Peyer's patch (tissue), 4 donors: ENCODE results near the gene ITPR1. TPM values are rescaled to one million over a fixed set of nuclear protein-coding genes. Genes with fewer than 3 reads are reported as not detected.

ENCODE experiments used
- DNase-seq, 3 donors: peaks; one replicate each; pipeline ENCODE4 v3.0.0-alpha.2; 2017 to 2019
- H3K27ac ChIP-seq, 4 donors: fragments of 200-600 bp; sonication (generic); one replicate each; pipeline ENCODE4 v1.5.1; 2016 to 2019
- H3K27me3 ChIP-seq, 2 donors: fragments of 200-600 bp; sonication (generic); one replicate each; pipeline ENCODE4 v1.5.1; 2019
- H3K36me3 ChIP-seq, 3 donors: fragments of 200-600 bp; sonication (generic); one replicate each; pipeline ENCODE4 v1.5.1; 2016 to 2019
- H3K4me1 ChIP-seq, 4 donors: fragments of 200-600 bp; sonication (generic); one replicate each; pipeline ENCODE4 v1.5.1; 2016 to 2019
- H3K4me3 ChIP-seq, 4 donors: fragments of 200-600 bp; sonication (generic); 1 replicate in 3 of 4; 2 replicates in 1 of 4; pipeline ENCODE4 v1.5.1; 2016 to 2019; ENCODE audit warnings: mild to moderate bottlenecking in 1 of 4
- H3K9me3 ChIP-seq, 4 donors: fragments of 200-600 bp; sonication (generic); one replicate each; pipeline ENCODE4 v1.5.1; 2016 to 2019; ENCODE audit warnings: mild to moderate bottlenecking in 1 of 4
- POLR2A ChIP-seq, 2 donors: fragments of 450-650 bp; IDR thresholded peaks; one replicate each; pipeline ENCODE4 v1.5.1; 2017; ENCODE audit warnings: antibody characterized with exemption in 2 of 2, mild to moderate bottlenecking in 2 of 2, moderate library complexity in 2 of 2
- total RNA-seq, 4 donors: library from RNA; depleted of rRNA; stranded (reverse); fragments of >200 nt; gene quantifications; one replicate each; pipeline ENCODE4 v1.1.0, GENCODE V29; 2016
- TF ChIP-seq, protein P1 (sequence below), 6 experiments: fragments of 450-650 bp in 4 of 6; fragments of 200-600 bp in 2 of 6; sonication (generic) in 1 of 6; IDR thresholded peaks; one replicate each; pipeline ENCODE4 v1.5.1; 2017 to 2019; ENCODE audit warnings: antibody characterized with exemption in 6 of 6, mild to moderate bottlenecking in 3 of 6, moderate library complexity in 1 of 6

ITPR1 gene
- total RNA-seq, 4 donors from 2014 or later: 13.3 to 142 (median 22.7) TPM

DNA sequence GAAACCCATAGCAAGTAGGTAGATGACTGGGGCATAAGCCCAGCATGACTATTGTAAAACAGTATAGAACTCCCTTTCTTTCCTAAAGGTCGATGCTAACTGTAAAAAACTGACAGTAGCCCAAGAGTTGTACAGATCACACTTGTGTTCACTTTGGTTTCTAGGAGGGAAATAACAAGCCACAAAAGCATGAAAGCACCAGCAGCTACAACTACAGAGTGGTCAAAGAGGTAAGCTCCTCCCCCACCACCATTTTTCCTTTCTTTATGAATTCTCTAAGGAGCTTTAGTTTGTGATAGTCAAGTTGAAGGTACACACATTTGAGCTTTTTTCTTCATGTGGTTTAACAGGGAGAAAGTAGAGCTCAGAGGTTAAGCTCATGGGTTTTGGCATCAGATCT lies 191.0 kb downstream of the ITPR1 start:
- Histone ChIP-seq H3K4me3 (no peak overlapping the region), H3K36me3 (peaks cover 0 to 50% (median 0%) of the 10 kb centered on the region in 3 donors), H3K27ac (no peak overlapping the region), H3K9me3 (no peaks in the 10 kb centered on the region), H3K4me1 (no peaks in the 10 kb centered on the region), H3K27me3 (no peaks in the 10 kb centered on the region)
- TF ChIP-seq POLR2A (IDR thresholded peaks at IDR 0.05): no peak
- TF ChIP-seq, protein P1, sequence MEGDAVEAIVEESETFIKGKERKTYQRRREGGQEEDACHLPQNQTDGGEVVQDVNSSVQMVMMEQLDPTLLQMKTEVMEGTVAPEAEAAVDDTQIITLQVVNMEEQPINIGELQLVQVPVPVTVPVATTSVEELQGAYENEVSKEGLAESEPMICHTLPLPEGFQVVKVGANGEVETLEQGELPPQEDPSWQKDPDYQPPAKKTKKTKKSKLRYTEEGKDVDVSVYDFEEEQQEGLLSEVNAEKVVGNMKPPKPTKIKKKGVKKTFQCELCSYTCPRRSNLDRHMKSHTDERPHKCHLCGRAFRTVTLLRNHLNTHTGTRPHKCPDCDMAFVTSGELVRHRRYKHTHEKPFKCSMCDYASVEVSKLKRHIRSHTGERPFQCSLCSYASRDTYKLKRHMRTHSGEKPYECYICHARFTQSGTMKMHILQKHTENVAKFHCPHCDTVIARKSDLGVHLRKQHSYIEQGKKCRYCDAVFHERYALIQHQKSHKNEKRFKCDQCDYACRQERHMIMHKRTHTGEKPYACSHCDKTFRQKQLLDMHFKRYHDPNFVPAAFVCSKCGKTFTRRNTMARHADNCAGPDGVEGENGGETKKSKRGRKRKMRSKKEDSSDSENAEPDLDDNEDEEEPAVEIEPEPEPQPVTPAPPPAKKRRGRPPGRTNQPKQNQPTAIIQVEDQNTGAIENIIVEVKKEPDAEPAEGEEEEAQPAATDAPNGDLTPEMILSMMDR (IDR thresholded peaks at IDR 0.05): no peak
- no peak for DNase-seq

DNA sequence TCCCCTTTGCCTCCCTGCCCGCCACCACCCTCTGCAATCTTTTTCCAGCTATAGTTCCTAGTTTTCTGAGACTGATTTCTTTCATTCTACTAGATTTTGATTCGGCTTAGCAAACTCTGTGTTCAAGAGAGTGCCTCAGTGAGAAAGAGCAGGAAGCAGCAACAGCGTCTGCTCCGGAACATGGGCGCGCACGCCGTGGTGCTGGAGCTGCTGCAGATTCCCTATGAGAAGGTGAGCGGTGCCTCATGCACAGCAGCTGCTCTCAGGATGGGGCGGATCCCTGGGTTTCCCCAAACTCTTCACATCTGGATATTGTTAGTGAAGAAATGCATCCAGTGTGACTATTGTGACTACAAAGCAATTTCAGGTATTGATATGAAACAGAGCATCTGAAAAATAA lies 191.8 kb downstream of the ITPR1 start:
- no peak for DNase-seq
- Histone ChIP-seq H3K36me3 (peaks cover 0 to 59% (median 0%) of the 10 kb centered on the region in 3 donors), H3K4me3 (no peak overlapping the region), H3K9me3 (no peaks in the 10 kb centered on the region), H3K27ac (no peak overlapping the region), H3K27me3 (no peaks in the 10 kb centered on the region), H3K4me1 (no peaks in the 10 kb centered on the region)
- TF ChIP-seq, protein P1 (IDR thresholded peaks at IDR 0.05): no peak
- TF ChIP-seq POLR2A (IDR thresholded peaks at IDR 0.05): no peak

DNA sequence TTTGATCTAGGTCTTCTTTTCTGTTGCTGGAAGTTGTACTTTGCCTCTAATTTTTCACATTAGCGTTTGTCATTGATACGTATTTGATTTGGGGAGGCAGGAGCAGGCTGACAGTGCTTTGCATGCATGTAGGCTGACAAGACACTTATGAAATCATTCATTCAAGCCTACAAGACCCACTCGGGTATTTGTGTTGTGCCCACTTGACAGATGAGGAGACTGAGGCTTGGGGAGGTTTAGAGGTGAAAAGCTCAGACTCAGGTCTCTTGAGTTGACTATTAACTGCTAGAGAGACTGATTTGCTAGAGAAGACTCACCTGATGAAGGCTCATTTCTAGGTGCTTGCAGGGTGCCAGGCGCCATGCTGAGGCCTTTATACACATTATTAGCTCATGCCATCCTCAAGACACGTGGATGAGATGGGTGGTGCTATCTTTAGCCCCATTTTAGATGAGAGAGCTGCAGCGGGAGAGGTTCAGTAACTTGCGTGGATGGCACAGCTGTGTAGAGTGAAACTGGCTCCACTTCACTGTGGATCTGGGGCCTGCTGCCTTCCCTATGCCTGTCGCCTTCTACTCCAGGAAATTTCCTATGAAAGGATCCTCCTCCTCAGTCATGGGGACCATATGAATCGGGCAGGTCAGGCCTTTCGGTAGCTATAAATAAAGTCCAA lies 192.7 kb downstream of the ITPR1 start:
- no peak for DNase-seq
- H3K9me3 ChIP-seq: no peaks in the 10 kb centered on the region
- no peaks in the 10 kb centered on the region for H3K27me3 ChIP-seq
- no peaks in the 10 kb centered on the region for H3K4me1 ChIP-seq
- H3K36me3 ChIP-seq: peaks cover 0 to 65% (median 0%) of the 10 kb centered on the region in 3 donors
- TF ChIP-seq, protein P1 (IDR thresholded peaks at IDR 0.05): no peak
- no peak for TF ChIP-seq POLR2A (IDR thresholded peaks at IDR 0.05)
- no peak overlapping the region for H3K4me3 ChIP-seq
- no peak overlapping the region for H3K27ac ChIP-seq

DNA sequence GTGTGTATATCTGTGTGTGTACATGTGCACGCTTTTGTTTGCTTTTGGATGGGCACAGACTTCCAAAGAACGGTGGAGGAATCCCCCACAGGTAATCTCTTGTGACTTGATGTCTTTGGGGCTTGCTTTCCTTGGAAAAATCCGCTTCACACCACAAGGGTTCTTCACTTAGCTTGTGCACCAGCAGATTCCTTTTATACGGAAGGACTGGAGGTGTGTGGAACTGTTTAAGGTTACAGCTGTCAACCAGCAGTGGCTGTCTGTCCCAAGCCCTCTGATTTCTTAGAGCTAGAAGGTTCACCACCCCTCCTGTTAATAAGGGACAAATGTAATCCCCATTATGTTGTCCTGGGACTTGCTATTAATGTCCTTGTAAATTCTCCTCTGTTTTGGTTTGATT lies 193.5 kb downstream of the ITPR1 start:
- H3K9me3 ChIP-seq: no peaks in the 10 kb centered on the region
- no peak overlapping the region for H3K27ac ChIP-seq
- no peaks in the 10 kb centered on the region for H3K4me1 ChIP-seq
- no peak for DNase-seq
- TF ChIP-seq, protein P1 (IDR thresholded peaks at IDR 0.05): no peak
- H3K27me3 ChIP-seq: no peaks in the 10 kb centered on the region
- H3K4me3 ChIP-seq: no peak overlapping the region
- H3K36me3 ChIP-seq: peaks cover 0 to 71% (median 0%) of the 10 kb centered on the region in 3 donors

DNA sequence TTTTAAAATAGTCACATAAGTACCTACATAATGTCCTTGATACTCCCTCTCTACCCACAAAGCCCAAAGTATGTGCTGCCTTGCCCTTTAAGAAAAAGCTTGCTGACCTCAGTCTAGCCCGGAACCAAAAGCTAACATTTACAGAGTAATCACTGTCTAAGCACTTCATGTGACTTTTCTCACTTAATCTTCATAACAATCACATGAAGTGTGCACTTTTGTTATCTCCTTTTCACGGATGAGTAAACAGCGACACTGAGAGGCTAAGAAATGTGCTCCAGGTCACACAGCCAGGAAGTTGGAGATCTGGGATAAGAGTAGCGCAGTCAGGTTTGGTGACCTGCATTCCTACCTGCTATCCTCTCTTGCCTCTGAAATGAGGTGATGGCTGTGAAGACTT lies 194.0 kb downstream of the ITPR1 start:
- H3K36me3 ChIP-seq: peaks cover 0 to 71% (median 0%) of the 10 kb centered on the region in 3 donors
- DNase-seq: no peak
- H3K27ac ChIP-seq: no peak overlapping the region

More for the DNA sequence above, 194.0 kb downstream of the ITPR1 start:
- Histone ChIP-seq H3K4me3 (no peak overlapping the region), H3K9me3 (no peaks in the 10 kb centered on the region), H3K4me1 (no peaks in the 10 kb centered on the region), H3K27me3 (no peaks in the 10 kb centered on the region)
- no peak for TF ChIP-seq POLR2A (IDR thresholded peaks at IDR 0.05)
- TF ChIP-seq, protein P1 (IDR thresholded peaks at IDR 0.05): no peak
